Measurements from ENCODE around the gene MLC1. TPM values are rescaled to one million over a fixed set of nuclear protein-coding genes. Genes with fewer than 3 reads are reported as not detected.

MLC1 gene
- total RNA-seq, 4 donors from 2014 or later, result not detected

- H3K9me3 ChIP-seq, result peaks cover 0 to 4% (median 0%) of the 10 kb centered on the region in 4 donors
- H3K27ac ChIP-seq, result no peak overlapping the region
- TF ChIP-seq POLR2A (IDR thresholded peaks at IDR 0.05), result no peak
- no peak for TF ChIP-seq CTCF (IDR thresholded peaks at IDR 0.05)
- no peak overlapping the region for H3K4me3 ChIP-seq
- no peak for DNase-seq
- H3K27me3 ChIP-seq, result no peaks in the 10 kb centered on the region
- peaks cover 0 to 7% (median 0%) of the 10 kb centered on the region in 4 donors for H3K4me1 ChIP-seq
- no peaks in the 10 kb centered on the region for H3K36me3 ChIP-seq
Measured at GRCh38 chr22:50118129-50118528, 32.9 kb upstream of the MLC1 start.

- no peak for TF ChIP-seq CTCF (IDR thresholded peaks at IDR 0.05)
- no peak for TF ChIP-seq POLR2A (IDR thresholded peaks at IDR 0.05)
- H3K4me1 ChIP-seq, result peaks cover 0 to 7% (median 0%) of the 10 kb centered on the region in 4 donors
- no peak overlapping the region for H3K4me3 ChIP-seq
- no peaks in the 10 kb centered on the region for H3K9me3 ChIP-seq
- no peaks in the 10 kb centered on the region for H3K27me3 ChIP-seq
- no peak for DNase-seq
- H3K36me3 ChIP-seq, result no peaks in the 10 kb centered on the region
- H3K27ac ChIP-seq, result no peak overlapping the region
Measured at GRCh38 chr22:50117168-50117762, 32.0 kb upstream of the MLC1 start.

GRCh38 chr22:50115693-50116092 is 30.5 kb upstream of the MLC1 start:
- Histone ChIP-seq H3K27ac (no peak overlapping the region), H3K4me3 (no peak overlapping the region), H3K4me1 (peaks cover 0 to 7% (median 0%) of the 10 kb centered on the region in 4 donors), H3K36me3 (no peaks in the 10 kb centered on the region), H3K27me3 (no peaks in the 10 kb centered on the region), H3K9me3 (no peaks in the 10 kb centered on the region)
- no peak for TF ChIP-seq CTCF (IDR thresholded peaks at IDR 0.05)
- no peak for TF ChIP-seq POLR2A (IDR thresholded peaks at IDR 0.05)
- no peak for DNase-seq

- H3K9me3 ChIP-seq, result no peaks in the 10 kb centered on the region
- H3K27me3 ChIP-seq, result no peaks in the 10 kb centered on the region
- peaks cover 0 to 7% (median 0%) of the 10 kb centered on the region in 4 donors for H3K4me1 ChIP-seq
- peak overlapping the region in 1 of 4 donors; percentile 48 for H3K27ac ChIP-seq
- TF ChIP-seq CTCF (IDR thresholded peaks at IDR 0.05) (no peak), POLR2A (IDR thresholded peaks at IDR 0.05) (no peak)
- H3K36me3 ChIP-seq, result no peaks in the 10 kb centered on the region
- H3K4me3 ChIP-seq, result no peak overlapping the region
- no peak for DNase-seq
Measured at GRCh38 chr22:50114221-50115021, 29.2 kb upstream of the MLC1 start.

- Histone ChIP-seq H3K36me3 (no peaks in the 10 kb centered on the region), H3K4me1 (no peaks in the 10 kb centered on the region), H3K27ac (no peak overlapping the region), H3K4me3 (no peak overlapping the region), H3K27me3 (no peaks in the 10 kb centered on the region), H3K9me3 (no peaks in the 10 kb centered on the region)
- TF ChIP-seq POLR2A (IDR thresholded peaks at IDR 0.05) (no peak), CTCF (IDR thresholded peaks at IDR 0.05) (no peak)
- no peak for DNase-seq
Measured at GRCh38 chr22:50112151-50113118, 27.2 kb upstream of the MLC1 start.
